T-cell (primary cell): ENCODE results near the gene CENPW. TPM values are rescaled to one million over a fixed set of nuclear protein-coding genes. Genes with fewer than 3 reads are reported as not detected.

Experiments
- ATAC-seq, 4 experiments: fragments of 200-7000 bp in 3 of 4; fragments of 150-1000 bp in 1 of 4; cut with Tn5 transposase; replicated peaks in 1 of 4; 1 replicate in 3 of 4; 2 replicates in 1 of 4; pipeline ENCODE4 v1.10.0; 2021; ENCODE audit warnings: moderate library complexity in 3 of 4, mild to moderate bottlenecking in 2 of 4, moderate number of reproducible peaks in 1 of 4
- CTCF ChIA-PET, 2 donors: fragments of 300-600 bp; sonication (Branson Sonifier 250); formaldehyde crosslinking; loops; one replicate each; lab custom pipeline; 2022; ENCODE audit warnings: antibody characterized with exemption in 2 of 2; lab: Charles Lee
- POLR2A ChIA-PET, 2 donors: fragments of 300-600 bp; sonication (Branson Sonifier 250); formaldehyde crosslinking; loops; one replicate each; lab custom pipeline; 2022; ENCODE audit warnings: antibody characterized with exemption in 2 of 2; lab: Charles Lee
- DNase-seq, 35 experiments: peaks; one replicate each; pipeline versions ENCODE4 v3.0.0 to v3.0.0-alpha.2; 2013 to 2023
- H3K27ac ChIP-seq: one replicate; pipeline ENCODE4 v1.5.1; 2013; ENCODE audit warnings: low read length
- H3K27me3 ChIP-seq, 2 experiments: replicated peaks in 1 of 2; 1 replicate in 1 of 2; 2 replicates in 1 of 2; pipeline versions ENCODE4 v1.6.1 to v1.7.0; 2013; ENCODE audit warnings: low read length in 1 of 2, mixed read lengths in 1 of 2; ENCODE audit not compliant: control insufficient read depth in 2 of 2, insufficient read depth in 2 of 2; ENCODE audit errors: extremely low read depth in 1 of 2
- H3K36me3 ChIP-seq, 2 donors: 1 replicate in 1 of 2; 2 replicates in 1 of 2; pipeline versions ENCODE4 v1.6.1 to v1.7.0; 2013; ENCODE audit warnings: low read length in 1 of 2; ENCODE audit not compliant: control insufficient read depth in 2 of 2, insufficient read depth in 1 of 2; ENCODE audit errors: extremely low read depth in 1 of 2
- H3K4me1 ChIP-seq, 2 experiments: 1 replicate in 1 of 2; 2 replicates in 1 of 2; pipeline versions ENCODE4 v1.6.1 to v1.7.0; 2013; ENCODE audit warnings: low read length in 2 of 2, mixed read lengths in 1 of 2; ENCODE audit not compliant: insufficient read depth in 2 of 2, control insufficient read depth in 1 of 2; ENCODE audit errors: extremely low read depth in 1 of 2
- H3K4me3 ChIP-seq, 2 donors: 1 replicate in 1 of 2; 2 replicates in 1 of 2; pipeline versions ENCODE4 v1.5.1 to v1.7.0; 2013; ENCODE audit warnings: mild to moderate bottlenecking in 2 of 2, low read length in 1 of 2, moderate library complexity in 1 of 2; ENCODE audit not compliant: control insufficient read depth in 1 of 2; ENCODE audit errors: extremely low read depth in 1 of 2
- H3K9me3 ChIP-seq: 2 replicates; pipeline ENCODE4 v1.7.0; 2013
- H3K27ac Mint-ChIP-seq, 2 donors: one replicate each; pipeline ENCODE4 v1.8.0; 2020 to 2021; ENCODE audit warnings: mild to moderate bottlenecking in 2 of 2, mixed read lengths in 2 of 2
- H3K27me3 Mint-ChIP-seq, 2 donors: one replicate each; pipeline ENCODE4 v1.8.0; 2021 to 2022; ENCODE audit warnings: mixed read lengths in 2 of 2
- H3K36me3 Mint-ChIP-seq: one replicate; pipeline ENCODE4 v1.8.0; 2021; ENCODE audit warnings: mixed read lengths
- H3K4me1 Mint-ChIP-seq, 3 donors: one replicate each; pipeline ENCODE4 v1.8.0; 2020 to 2022; ENCODE audit warnings: mixed read lengths in 3 of 3, mild to moderate bottlenecking in 1 of 3
- H3K4me3 Mint-ChIP-seq, 3 donors: one replicate each; pipeline ENCODE4 v1.8.0; 2020 to 2022; ENCODE audit warnings: mild to moderate bottlenecking in 3 of 3, mixed read lengths in 3 of 3, moderate library complexity in 3 of 3
- H3K9me3 Mint-ChIP-seq, 3 donors: one replicate each; pipeline ENCODE4 v1.8.0; 2020 to 2022; ENCODE audit warnings: mixed read lengths in 3 of 3
- WGBS: methylation state at CpG from one replicate; pipeline ENCODE4 v1.1.5; 2013; ENCODE audit warnings: missing lambda C conversion rate; ENCODE audit not compliant: insufficient coverage; 5-methylcytosine and 5-hydroxymethylcytosine counted together
- total RNA-seq, 35 experiments: library from RNA in 6 of 35; stranded (reverse) in 6 of 35; fragments of 120-200 nt in 1 of 35; gene quantifications; one replicate each; pipeline versions ENCODE4 v1.2.1 to v1.2.4 and lab custom pipeline; 2013 to 2026

The CENPW gene
- total RNA-seq, 5 donors from 2014 or later (not counting 1 experiment from before 2014, with no cell fraction given): 1.2 to 4.1 (median 1.9) TPM

DNA sequence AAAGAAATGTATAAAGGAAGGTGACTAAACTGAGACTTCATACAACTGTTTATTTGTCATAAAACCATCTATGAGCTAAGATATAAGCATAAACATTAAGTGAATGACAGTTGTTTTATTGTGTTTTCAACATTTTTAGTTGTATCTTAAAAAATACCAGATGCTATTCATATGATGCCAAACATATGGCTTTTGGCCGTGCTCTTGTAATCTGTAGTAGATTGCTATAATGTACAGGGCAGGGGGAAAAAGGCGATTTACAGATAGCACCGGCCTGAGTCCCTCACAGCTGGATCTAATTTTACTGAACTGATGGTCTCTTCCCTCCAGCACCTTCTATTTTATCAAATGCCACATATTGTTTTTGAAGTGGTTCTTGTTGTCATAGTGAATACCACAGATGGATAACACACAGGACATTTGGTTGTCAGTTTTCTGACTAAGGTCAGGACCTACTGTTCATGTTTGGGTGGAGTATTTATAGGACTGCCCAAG, 48.2 kb downstream of the CENPW start:
- H3K36me3 ChIP-seq: no peaks in the 10 kb centered on the region
- H3K27ac Mint-ChIP-seq: no peak overlapping the region
- H3K4me1 ChIP-seq: no peaks in the 10 kb centered on the region
- peaks cover 2% of the 10 kb centered on the region for H3K9me3 ChIP-seq
- H3K9me3 Mint-ChIP-seq: peaks cover 15 to 19% (median 18%) of the 10 kb centered on the region in 3 donors
- no peaks in the 10 kb centered on the region for H3K27me3 ChIP-seq
- no peak overlapping the region for H3K27ac ChIP-seq
- H3K4me3 Mint-ChIP-seq: no peak overlapping the region
- H3K36me3 Mint-ChIP-seq: no peaks in the 10 kb centered on the region
- ChIA-PET CTCF (no interaction called here), POLR2A (no interaction called here)
- H3K4me1 Mint-ChIP-seq: no peaks in the 10 kb centered on the region
- DNase-seq (no peak), ATAC-seq (no peak)
- H3K4me3 ChIP-seq: no peak overlapping the region
- no CpG with 5 or more reads among the region's 3 CpGs for WGBS
- no peaks in the 10 kb centered on the region for H3K27me3 Mint-ChIP-seq

DNA sequence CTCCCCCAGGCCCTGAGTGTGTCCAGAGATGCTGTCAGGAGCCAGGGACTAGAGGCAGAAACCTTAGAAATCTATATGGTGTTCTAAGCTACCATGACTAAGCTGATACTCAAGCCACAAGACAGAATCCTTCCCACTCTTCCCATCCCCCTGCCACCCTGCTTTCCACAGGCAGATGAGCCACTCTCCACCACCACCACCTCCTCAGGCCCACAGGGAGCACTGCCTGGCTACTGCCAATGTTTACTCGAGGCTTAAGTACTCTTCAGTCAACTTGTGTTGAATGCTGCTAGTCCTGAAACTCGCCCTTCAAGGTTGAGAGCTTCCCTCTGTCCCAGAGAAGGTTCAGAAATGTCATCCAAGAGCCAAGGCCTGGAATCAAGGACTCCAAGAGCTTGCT, 56.2 kb downstream of the CENPW start:
- Histone ChIP-seq H3K27me3 (no peaks in the 10 kb centered on the region), H3K4me1 (no peaks in the 10 kb centered on the region), H3K36me3 (no peaks in the 10 kb centered on the region), H3K9me3 (no peaks in the 10 kb centered on the region), H3K4me3 (no peak overlapping the region), H3K27ac (no peak overlapping the region)
- 22% methylated on average over 2 of the region's 2 CpGs for WGBS
- ChIA-PET CTCF (no interaction called here), POLR2A (no interaction called here)
- Mint-ChIP-seq H3K4me3 (no peak overlapping the region), H3K4me1 (no peaks in the 10 kb centered on the region), H3K9me3 (peaks cover 0 to 5% (median 2%) of the 10 kb centered on the region in 3 donors), H3K27ac (no peak overlapping the region), H3K27me3 (peaks cover 0 to 3% of the 10 kb centered on the region in 2 donors), H3K36me3 (no peaks in the 10 kb centered on the region)
- DNase-seq (no peak), ATAC-seq (no peak)
